Activated T-cell treated with anti-CD3 and anti-CD28 coated beads for 1 hour (primary cell): ENCODE measurements around the gene IDUA.
"Not testable (repeated sequence)": the region's sequence is repeated elsewhere in the genome, so short reads cannot be mapped to it uniquely, and the experiment has no call there.

Experiments
- DNase-seq: peaks from one replicate; pipeline ENCODE4 v3.0.0-alpha.2; 2020; ENCODE audit warnings: low read depth

IDUA gene

DNA sequence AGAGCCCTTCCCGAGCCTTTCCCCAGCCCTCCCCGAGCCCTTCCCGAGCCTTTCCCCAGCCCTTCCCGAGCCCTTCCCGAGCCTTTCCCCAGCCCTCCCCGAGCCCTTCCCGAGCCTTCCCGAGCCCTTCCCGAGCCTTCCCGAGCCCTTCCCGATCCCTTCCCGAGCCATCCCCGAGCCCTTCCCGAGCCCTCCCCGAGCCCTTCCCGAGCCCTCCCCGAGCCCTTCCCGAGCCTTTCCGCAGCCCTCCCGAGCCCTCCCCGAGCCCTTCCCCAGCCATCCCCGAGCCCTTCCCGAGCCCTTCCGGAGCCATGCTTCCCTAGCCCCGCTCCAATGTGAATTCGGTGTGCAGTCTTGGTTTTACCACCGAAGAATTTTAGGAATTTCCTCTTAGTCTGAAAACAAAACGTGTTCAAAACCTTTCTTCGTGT lies 59.8 kb downstream of the IDUA start:
- not testable (repeated sequence) for DNase-seq

DNA sequence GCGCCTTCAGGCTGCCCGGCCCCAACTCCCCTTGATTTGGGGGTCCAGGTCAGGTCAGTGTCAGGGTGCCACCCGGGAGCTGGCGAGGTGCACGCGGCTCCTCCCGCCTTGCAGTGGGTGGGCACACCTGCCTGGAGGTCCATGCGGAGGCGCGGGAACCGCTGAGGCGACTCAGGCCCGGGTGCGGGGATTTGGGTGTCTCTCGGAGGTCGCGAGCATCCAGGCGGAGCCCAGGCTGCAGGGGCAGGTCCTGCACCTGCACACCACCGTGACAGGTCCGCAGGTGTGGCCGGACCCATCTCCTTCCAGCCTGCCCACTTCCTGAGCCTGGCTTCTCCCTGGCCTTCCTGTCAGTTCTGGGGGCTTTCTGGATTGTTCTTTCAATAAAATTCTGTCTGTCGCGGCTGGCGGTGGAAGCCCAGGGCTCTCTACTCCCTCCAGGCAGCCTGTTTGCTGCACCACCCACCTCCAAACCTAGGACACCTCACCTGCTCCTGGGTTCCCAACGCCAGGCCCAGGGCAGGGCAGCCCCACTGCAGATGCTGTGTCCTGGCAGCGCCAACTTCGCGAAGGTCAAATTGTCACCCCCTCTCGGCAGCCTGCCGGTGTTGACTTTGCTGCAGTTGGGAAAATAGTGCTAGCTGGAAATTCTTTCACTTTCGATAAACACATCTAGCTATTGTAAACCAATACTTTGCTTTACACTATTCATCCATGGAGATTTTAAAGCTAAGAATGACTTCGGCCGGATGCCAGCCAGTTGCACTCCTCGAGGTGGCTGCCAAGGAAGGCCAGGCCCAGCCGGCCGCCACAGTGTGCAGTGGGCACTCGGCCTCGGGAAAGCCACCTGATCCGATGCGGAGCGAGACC lies 60.5 kb downstream of the IDUA start:
- no peak for DNase-seq

DNA sequence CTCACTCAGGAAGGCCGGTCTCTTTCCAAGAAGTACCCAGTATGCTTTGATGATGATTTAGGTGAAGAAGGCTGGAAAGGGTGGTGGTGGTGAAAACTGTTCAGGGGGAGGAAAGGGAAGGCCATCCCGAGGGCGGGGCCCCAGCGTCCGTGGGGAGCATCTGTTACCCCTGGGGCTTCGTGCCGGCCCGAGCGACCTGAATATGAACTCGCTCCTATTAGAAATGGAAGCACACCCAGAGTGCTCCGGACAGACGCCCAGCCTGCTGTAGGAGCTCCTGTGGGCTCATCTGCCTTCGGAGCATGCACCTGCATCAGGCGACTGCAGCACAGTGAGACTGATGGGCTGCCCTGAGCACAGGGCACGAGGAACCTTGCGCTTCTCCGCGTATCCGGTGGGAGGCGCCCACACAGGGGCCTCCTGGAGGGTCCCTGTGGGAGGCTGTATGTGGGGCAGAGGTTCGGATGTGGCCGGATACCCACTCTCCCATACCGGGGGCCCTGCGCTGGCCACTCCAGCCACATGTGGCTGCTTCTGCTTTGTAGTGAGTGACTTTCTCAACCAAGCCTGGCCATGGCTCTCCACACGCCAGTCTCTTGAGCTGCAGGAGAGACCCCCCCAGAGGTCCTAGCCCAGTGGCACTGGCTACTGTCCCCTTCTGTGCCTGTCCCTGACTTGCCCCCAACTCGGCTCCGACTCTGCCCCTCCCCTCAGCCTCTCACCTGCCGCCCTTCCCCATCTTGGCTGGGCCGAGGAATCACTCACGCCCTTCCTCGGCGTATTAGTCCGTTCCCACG lies 61.3 kb downstream of the IDUA start:
- DNase-seq: no peak

DNA sequence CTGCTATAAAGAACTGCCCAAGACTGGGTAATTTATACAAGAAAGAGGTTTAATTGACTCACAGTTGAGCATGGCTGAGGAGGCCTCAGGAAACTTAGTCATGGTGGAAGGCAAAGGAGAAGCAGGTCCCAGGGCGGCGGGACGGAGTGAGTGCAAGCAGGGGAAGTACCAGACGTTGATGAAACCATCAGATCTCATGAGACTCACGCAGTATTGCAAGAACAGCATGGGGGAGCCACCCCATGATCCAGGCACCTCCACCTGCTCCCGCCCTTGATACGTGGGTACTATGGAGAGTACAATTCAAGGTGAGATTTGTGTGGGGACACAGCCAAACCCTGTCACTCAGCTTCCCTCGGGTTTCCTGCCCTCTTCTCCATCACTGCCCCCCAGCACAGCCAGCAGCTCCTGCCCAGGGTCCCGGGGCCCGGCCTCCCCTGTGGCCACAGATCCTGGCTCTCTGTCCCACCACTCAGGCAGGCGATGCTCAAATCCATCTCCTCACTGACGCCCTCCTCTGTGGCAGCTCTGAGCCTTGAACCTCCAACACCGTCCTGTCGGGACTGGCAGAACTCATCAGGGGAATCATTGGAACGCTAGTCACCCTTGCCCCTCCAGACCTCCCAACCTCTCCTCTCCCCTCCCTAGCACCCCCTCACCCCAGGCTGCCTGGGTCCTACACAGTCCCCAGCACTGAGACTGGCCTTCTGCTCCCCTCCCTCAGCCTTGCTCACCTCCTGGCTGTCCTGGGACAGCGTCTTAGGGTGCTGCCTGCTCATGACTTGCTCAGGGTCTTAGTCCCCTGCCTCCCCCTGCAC lies 62.1 kb downstream of the IDUA start:
- no peak for DNase-seq

DNA sequence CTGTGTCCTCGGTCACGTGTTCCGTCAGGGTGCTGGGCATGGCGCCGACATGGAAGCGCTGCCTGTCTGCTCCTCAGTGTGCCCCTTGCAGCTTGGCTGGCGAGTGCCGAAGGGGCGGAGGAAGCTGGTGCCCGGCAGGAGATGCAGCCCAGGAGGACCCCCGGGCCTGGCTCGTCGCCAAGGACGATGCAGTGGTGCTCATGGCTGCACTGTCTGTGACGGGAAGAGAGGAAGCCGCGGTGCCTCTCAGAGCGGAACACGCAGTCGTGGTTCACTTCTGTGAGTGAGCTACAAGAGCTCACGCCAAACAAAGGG lies 62.7 kb downstream of the IDUA start:
- DNase-seq: no peak

DNA sequence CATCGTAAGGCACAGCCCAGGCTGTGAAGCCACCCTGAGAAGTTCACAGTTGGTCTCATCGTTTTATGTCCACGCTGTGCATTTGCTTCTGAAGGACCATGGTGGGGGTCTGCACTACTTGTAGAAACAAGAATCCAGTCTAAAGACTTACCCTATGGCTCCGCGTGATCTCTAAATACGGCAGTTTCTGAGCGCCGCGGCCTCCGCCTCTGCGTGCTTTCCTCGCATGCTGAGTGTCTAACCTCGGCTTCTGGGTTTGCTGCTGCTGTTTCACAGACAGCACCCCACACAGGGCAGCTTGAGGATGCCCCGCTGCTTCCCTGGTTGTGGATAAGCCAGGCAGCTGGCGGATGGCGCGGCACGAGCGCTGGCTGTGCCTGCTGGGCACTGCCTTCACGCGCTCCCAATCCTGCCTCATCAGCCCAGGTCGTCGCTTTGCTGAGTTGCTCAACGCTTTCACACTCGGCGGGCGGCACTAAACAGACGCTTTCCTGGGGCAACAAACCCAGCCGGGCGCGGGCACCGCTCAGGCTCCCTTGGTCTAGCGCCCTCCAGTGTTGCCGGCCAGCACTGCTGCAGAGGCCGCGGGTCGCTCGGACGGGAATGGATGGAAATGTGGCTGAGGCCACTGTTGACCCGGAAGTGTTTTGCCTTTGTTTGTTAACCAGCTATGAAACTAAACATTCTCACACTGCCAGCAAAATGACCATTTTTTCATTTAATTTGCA lies 63.8 kb downstream of the IDUA start:
- DNase-seq: no peak

DNA sequence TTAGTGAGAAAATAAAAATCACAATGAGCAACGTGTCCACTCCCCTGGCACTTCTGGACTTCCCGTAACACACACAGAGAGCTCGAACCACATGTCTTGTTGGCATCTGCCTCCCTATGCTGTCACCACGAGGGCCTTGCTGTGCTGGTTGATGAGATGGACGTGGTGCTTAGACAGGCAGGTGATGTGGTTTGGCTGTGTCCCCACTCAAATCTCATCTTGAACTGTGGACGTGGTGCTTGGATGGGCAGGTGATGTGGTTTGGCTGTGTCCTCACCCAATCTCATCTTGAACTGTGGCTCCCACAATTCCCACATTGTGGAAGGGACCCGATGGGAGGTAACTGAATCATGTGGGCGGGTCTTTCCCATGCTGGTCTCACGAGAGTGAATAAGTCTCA lies 64.6 kb downstream of the IDUA start:
- DNase-seq: no peak

DNA sequence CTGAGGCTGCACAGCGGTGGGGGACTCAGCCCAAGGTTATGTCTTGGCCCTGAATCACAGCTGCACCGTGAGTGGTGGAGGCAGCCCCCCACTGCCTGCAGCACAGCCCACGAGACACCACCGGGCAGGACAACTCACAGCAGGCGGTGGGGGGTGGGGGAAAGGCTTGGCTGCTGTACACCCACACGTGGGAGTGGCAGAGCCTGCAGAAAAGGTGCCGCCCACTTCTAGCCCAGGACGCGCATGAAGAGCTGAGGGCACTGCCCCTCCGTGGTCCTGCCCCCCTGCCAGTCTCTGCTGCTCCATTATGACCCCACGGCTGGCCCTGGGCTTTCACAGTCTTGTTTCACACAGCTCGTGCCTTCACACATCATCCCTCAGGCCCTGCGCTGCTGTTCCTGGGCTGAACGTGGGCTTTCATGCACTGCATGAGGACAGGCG lies 65.4 kb downstream of the IDUA start:
- no peak for DNase-seq

DNA sequence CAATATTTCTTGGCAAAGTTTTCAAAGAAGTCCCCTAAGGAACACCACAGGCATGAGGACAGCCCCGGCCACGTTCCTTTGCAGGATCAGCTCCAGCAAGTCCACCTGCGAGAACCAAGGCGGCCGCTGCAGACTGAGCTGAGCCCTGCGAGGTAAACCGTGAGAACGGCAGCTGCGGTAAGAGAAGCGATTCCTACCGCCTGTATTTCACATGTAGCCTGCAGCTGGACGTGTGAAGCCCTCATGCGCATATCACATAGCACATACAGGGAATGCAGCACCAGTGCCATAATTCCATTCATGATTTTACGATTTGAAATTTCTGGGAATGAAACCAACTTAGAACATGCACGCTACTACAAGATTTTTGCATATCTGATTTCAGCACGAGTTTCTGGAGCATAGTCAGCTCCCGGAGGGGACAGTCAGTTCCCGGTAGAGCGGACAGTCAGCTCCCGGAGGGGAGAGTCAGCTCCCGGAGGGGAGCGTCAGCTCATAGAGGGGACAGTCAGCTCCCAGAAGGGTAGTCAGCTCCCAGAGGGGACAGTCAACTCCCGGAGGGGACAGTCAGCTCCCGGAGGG lies 66.3 kb downstream of the IDUA start:
- no peak for DNase-seq

DNA sequence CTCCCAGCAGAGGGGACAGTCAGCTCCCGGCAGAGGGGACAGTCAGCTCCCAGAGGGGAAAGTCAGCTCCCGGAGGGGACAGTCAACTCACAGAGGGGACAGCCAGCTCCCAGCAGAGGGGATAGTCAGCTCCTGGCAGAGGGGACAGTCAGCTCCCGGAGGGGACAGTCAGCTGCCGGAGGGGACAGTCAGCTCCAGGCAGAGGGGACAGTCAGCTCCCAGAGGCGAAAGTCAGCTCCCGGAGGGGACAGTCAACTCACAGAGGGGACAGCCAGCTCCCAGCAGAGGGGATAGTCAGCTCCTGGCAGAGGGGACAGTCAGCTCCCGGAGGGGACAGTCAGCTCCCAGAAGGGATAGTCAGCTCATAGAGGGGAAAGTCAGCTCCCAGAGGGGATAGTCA lies 67.0 kb downstream of the IDUA start:
- DNase-seq: not testable (repeated sequence)
